H1 (cell line): ENCODE data around the gene DMAC2. TPM values are rescaled to one million over a fixed set of nuclear protein-coding genes. Genes with fewer than 3 reads are reported as not detected.

Experiments
- CTCF ChIA-PET: fragments of 300-600 bp; sonication (Branson Sonifier 250); formaldehyde crosslinking; loops from one replicate; lab custom pipeline; 2021; ENCODE audit not compliant: partially characterized antibody; lab: Charles Lee
- POLR2A ChIA-PET: fragments of 300-600 bp; sonication (Branson Sonifier 250); formaldehyde crosslinking; loops from one replicate; lab custom pipeline; 2021; ENCODE audit warnings: inconsistent platforms; ENCODE audit not compliant: partially characterized antibody; lab: Charles Lee
- DNase-seq, 2 experiments: peaks; one replicate each; pipeline versions ENCODE4 v3.0.0 to v3.0.0-alpha.2; 2010 to 2022; ENCODE audit warnings: low spot score in 2 of 2, low read depth in 1 of 2, mixed read lengths in 1 of 2
- FAIRE-seq: peaks from 2 replicates; lab custom pipeline; 2011; peaks lifted over from hg19 to GRCh38; lab: Jason Lieb, UNC
- H2AFZ ChIP-seq: 2 replicates; pipeline ENCODE4 v1.8.1; 2012; ENCODE audit warnings: low read length, inconsistent platforms
- H2AK5ac ChIP-seq: 2 replicates; pipeline ENCODE4 v1.6.1; 2013; ENCODE audit warnings: low read depth, low read length
- H2BK120ac ChIP-seq: replicated peaks from 2 replicates; pipeline ENCODE3; 2013; ENCODE audit warnings: low read depth, low read length, inconsistent platforms
- H2BK12ac ChIP-seq: 2 replicates; pipeline ENCODE4 v1.6.1; 2013; ENCODE audit warnings: low read depth, low read length
- H2BK15ac ChIP-seq: 2 replicates; pipeline ENCODE4 v1.6.1; 2013; ENCODE audit warnings: low read length
- H2BK20ac ChIP-seq: 2 replicates; pipeline ENCODE4 v1.6.1; 2013; ENCODE audit warnings: low read length
- H2BK5ac ChIP-seq: 2 replicates; pipeline ENCODE4 v1.6.1; 2013; ENCODE audit warnings: low read depth, low read length
- H3K14ac ChIP-seq: 2 replicates; pipeline ENCODE4 v1.6.1; 2013; ENCODE audit warnings: inconsistent platforms; ENCODE audit not compliant: insufficient read length
- H3K18ac ChIP-seq: 2 replicates; pipeline ENCODE4 v1.6.1; 2013; ENCODE audit warnings: low read length; ENCODE audit errors: extremely low read depth
- H3K23ac ChIP-seq: 2 replicates; pipeline ENCODE4 v1.6.1; 2013; ENCODE audit warnings: inconsistent platforms; ENCODE audit not compliant: insufficient read length
- H3K23me2 ChIP-seq: 2 replicates; pipeline ENCODE4 v1.6.1; 2013; ENCODE audit warnings: low read depth, low read length
- H3K27ac ChIP-seq: 2 replicates; pipeline ENCODE4 v1.6.1; 2011; ENCODE audit warnings: low read depth, low read length, inconsistent platforms
- H3K27me3 ChIP-seq, 4 experiments: replicated peaks in 1 of 4; 1 replicate in 1 of 4; 2 replicates in 3 of 4; pipeline versions ENCODE4 v1.6.1 to v1.8.1; 2011 to 2013; ENCODE audit warnings: low read length in 3 of 4, mild to moderate bottlenecking in 3 of 4, inconsistent platforms in 2 of 4, mixed read lengths in 2 of 4, moderate library complexity in 1 of 4; ENCODE audit not compliant: control insufficient read depth in 3 of 4, insufficient read depth in 3 of 4; ENCODE audit errors: extremely low read depth in 1 of 4
- H3K36me3 ChIP-seq, 4 experiments: 2 replicates each; pipeline versions ENCODE4 v1.6.1 to v1.8.1; 2011 to 2013; ENCODE audit warnings: mild to moderate bottlenecking in 4 of 4, low read length in 3 of 4, moderate library complexity in 2 of 4, control low read depth in 1 of 4, inconsistent platforms in 1 of 4; ENCODE audit not compliant: insufficient read depth in 4 of 4, control insufficient read depth in 2 of 4
- H3K4ac ChIP-seq: replicated peaks from 2 replicates; pipeline ENCODE3; 2013; ENCODE audit warnings: low read length, low read depth, mixed read lengths, inconsistent platforms; ENCODE audit not compliant: insufficient read length
- H3K4me1 ChIP-seq, 4 experiments: replicated peaks in 1 of 4; 1 replicate in 1 of 4; 2 replicates in 3 of 4; pipeline versions ENCODE4 v1.6.1 to v1.8.1; 2011 to 2013; ENCODE audit warnings: low read length in 3 of 4, inconsistent platforms in 2 of 4, mixed read lengths in 1 of 4; ENCODE audit not compliant: insufficient read depth in 4 of 4, control insufficient read depth in 3 of 4
- H3K4me2 ChIP-seq, 2 experiments: 2 replicates each; pipeline versions ENCODE4 v1.6.1 to v1.8.1; 2011 to 2013; ENCODE audit warnings: low read depth in 2 of 2, low read length in 2 of 2, control low read depth in 1 of 2, inconsistent platforms in 1 of 2, mild to moderate bottlenecking in 1 of 2; ENCODE audit not compliant: insufficient read depth in 1 of 2
- H3K4me3 ChIP-seq, 4 experiments: fragments of 200-600, 300-600 bp in 1 of 4; sonication (generic), shearing (Covaris generic), sonication (Bioruptor Twin) in 1 of 4; 2 replicates each; pipeline versions ENCODE4 v1.5.1 to v1.8.1; 2011 to 2016; ENCODE audit warnings: low read length in 4 of 4, low read depth in 3 of 4, control low read depth in 2 of 4, inconsistent platforms in 2 of 4, mild to moderate bottlenecking in 2 of 4, mixed read lengths in 1 of 4, moderate library complexity in 1 of 4; ENCODE audit not compliant: insufficient read depth in 2 of 4; ENCODE audit errors: extremely low read depth in 1 of 4
- H3K56ac ChIP-seq: replicated peaks from 2 replicates; pipeline ENCODE3; 2013; ENCODE audit warnings: low read depth, mild to moderate bottlenecking, mixed read lengths, low read length, inconsistent platforms; ENCODE audit not compliant: insufficient read length
- H3K79me1 ChIP-seq: 2 replicates; pipeline ENCODE4 v1.6.1; 2013; ENCODE audit warnings: low read depth, low read length, control low read depth
- H3K79me2 ChIP-seq, 2 experiments: 2 replicates each; pipeline versions ENCODE4 v1.6.1 to v1.8.1; 2012 to 2013; ENCODE audit warnings: low read length in 2 of 2, mild to moderate bottlenecking in 2 of 2, inconsistent platforms in 1 of 2; ENCODE audit not compliant: insufficient read depth in 2 of 2, control insufficient read depth in 1 of 2
- H3K9ac ChIP-seq, 4 experiments: replicated peaks in 1 of 4; 1 replicate in 1 of 4; 2 replicates in 3 of 4; pipeline versions ENCODE4 v1.6.1 to v1.8.1; 2011 to 2013; ENCODE audit warnings: low read depth in 3 of 4, low read length in 3 of 4, control low read depth in 2 of 4, mild to moderate bottlenecking in 2 of 4, moderate library complexity in 2 of 4, inconsistent platforms in 1 of 4; ENCODE audit errors: extremely low read depth in 1 of 4
- H3K9me3 ChIP-seq, 2 experiments: 2 replicates each; pipeline versions ENCODE4 v1.6.1 to v1.8.1; 2012 to 2013; ENCODE audit warnings: mild to moderate bottlenecking in 2 of 2, moderate library complexity in 2 of 2, control low read depth in 1 of 2, inconsistent platforms in 1 of 2, low read depth in 1 of 2, low read length in 1 of 2, mixed read lengths in 1 of 2; ENCODE audit not compliant: insufficient read depth in 2 of 2
- H4K20me1 ChIP-seq, 2 experiments: replicated peaks in 1 of 2; 2 replicates each; pipeline versions ENCODE3 to v1.8.1; 2011 to 2013; ENCODE audit warnings: inconsistent platforms in 2 of 2, low read length in 2 of 2, mild to moderate bottlenecking in 1 of 2; ENCODE audit not compliant: insufficient read depth in 2 of 2, control insufficient read depth in 1 of 2
- H4K5ac ChIP-seq: 2 replicates; pipeline ENCODE4 v1.6.1; 2013; ENCODE audit warnings: low read length, low read depth, mixed read lengths, inconsistent platforms; ENCODE audit not compliant: insufficient read length
- H4K8ac ChIP-seq: 2 replicates; pipeline ENCODE4 v1.8.0; 2013; ENCODE audit warnings: mild to moderate bottlenecking, moderate library complexity, low read length, inconsistent platforms; ENCODE audit not compliant: insufficient read depth; ENCODE audit errors: extremely low read depth
- H4K91ac ChIP-seq: replicated peaks from 2 replicates; pipeline ENCODE3; 2013; ENCODE audit warnings: low read length, mixed read lengths, inconsistent platforms; ENCODE audit not compliant: insufficient read length
- ASH2L ChIP-seq: fragments of 200-600, 300-600 bp; sonication (generic); IDR thresholded peaks from one replicate; pipeline ENCODE4 v1.7.1; 2017; ENCODE audit warnings: low read length
- CTCF ChIP-seq, 3 experiments: IDR thresholded peaks; 1 replicate in 2 of 3; 2 replicates in 1 of 3; pipeline versions ENCODE4 v1.5.1 to v1.6.1; 2011; ENCODE audit warnings: low read length in 3 of 3, mild to moderate bottlenecking in 3 of 3, inconsistent platforms in 2 of 3, low read depth in 1 of 3, moderate library complexity in 1 of 3; ENCODE audit not compliant: insufficient read depth in 1 of 3; ENCODE audit errors: control extremely low read depth in 1 of 3
- EP300 ChIP-seq, 2 experiments: IDR thresholded peaks; 1 replicate in 1 of 2; 2 replicates in 1 of 2; pipeline ENCODE4 v1.6.1; 2011 to 2012; ENCODE audit warnings: low read depth in 2 of 2, low read length in 2 of 2, mild to moderate bottlenecking in 2 of 2, borderline replicate concordance in 1 of 2, inconsistent platforms in 1 of 2, moderate library complexity in 1 of 2
- EZH2 ChIP-seq: fragments of 200-600 bp; sonication (generic); IDR thresholded peaks from 2 replicates; pipeline ENCODE4 v1.7.1; 2012; ENCODE audit warnings: low read depth, mild to moderate bottlenecking, moderate library complexity, low read length, inconsistent platforms; ENCODE audit not compliant: severe bottlenecking
- MAFK ChIP-seq: IDR thresholded peaks from 2 replicates; pipeline ENCODE4 v1.6.1; 2012; ENCODE audit warnings: low read depth, mild to moderate bottlenecking, improper control_type of control experiment, low read length
- RFX5 ChIP-seq: IDR thresholded peaks from 2 replicates; pipeline ENCODE4 v1.6.1; 2011; ENCODE audit warnings: low read depth, low read length, improper control_type of control experiment, borderline replicate concordance
- SUZ12 ChIP-seq: fragments of 200-600 bp; sonication (generic); IDR thresholded peaks from 2 replicates; pipeline ENCODE4 v1.6.1; 2012; ENCODE audit warnings: mild to moderate bottlenecking, inconsistent platforms, low read length, moderate library complexity, mixed read lengths
- WGBS, 2 experiments: shearing (Covaris generic) in 1 of 2; methylation state at CpG; one replicate each; pipeline versions ENCODE4 v1.1.6 to v1.1.7; 2013 to 2015; ENCODE audit warnings: low lambda C conversion rate in 2 of 2, mixed read lengths in 2 of 2, inconsistent platforms in 1 of 2, low coverage in 1 of 2, missing lambda C conversion rate in 1 of 2; ENCODE audit not compliant: insufficient replicate concordance in 2 of 2, insufficient coverage in 1 of 2, insufficient read length in 1 of 2; ENCODE audit errors: extremely low coverage in 1 of 2, missing lambda C conversion rate in 1 of 2; 5-methylcytosine and 5-hydroxymethylcytosine counted together
- polyA plus RNA-seq, 7 experiments: library from polyadenylated mRNA; depleted of rRNA in 3 of 7; stranded (reverse) in 5 of 7; unstranded in 2 of 7; fragments of >200 nt in 5 of 7; fragments of 200-250 nt in 2 of 7; gene quantifications; 1 replicate in 5 of 7; 2 replicates in 1 of 7; 4 replicates in 1 of 7; pipeline versions ENCODE4 v1.2.1 to v1.2.3, GENCODE V29; 2011 to 2013; ENCODE audit warnings: missing spikeins in 2 of 7, mixed read lengths in 2 of 7
- total RNA-seq: library from RNA; stranded (reverse); fragmentation: NEBNext Ultra II Directional; extraction: Animal tissue kit (Norgen Biotek cat#: 25700); gene quantifications from 2 replicates; pipeline ENCODE4 v1.2.1, GENCODE V29; 2021
- TF ChIP-seq, protein P1 (sequence below): IDR thresholded peaks from 2 replicates; pipeline ENCODE4 v1.6.1; 2011; ENCODE audit warnings: low read depth, mild to moderate bottlenecking, low read length; ENCODE audit not compliant: insufficient read depth
- TF ChIP-seq, protein P2 (sequence below): IDR thresholded peaks from 2 replicates; pipeline ENCODE4 v1.6.1; 2012; ENCODE audit warnings: inconsistent platforms

DMAC2 gene
- total and polyA plus RNA-seq, 2 of the 8 experiments (the other 6 are each of a cell fraction or from before 2014, with no cell fraction given), result 86.8 to 170 TPM

DNA sequence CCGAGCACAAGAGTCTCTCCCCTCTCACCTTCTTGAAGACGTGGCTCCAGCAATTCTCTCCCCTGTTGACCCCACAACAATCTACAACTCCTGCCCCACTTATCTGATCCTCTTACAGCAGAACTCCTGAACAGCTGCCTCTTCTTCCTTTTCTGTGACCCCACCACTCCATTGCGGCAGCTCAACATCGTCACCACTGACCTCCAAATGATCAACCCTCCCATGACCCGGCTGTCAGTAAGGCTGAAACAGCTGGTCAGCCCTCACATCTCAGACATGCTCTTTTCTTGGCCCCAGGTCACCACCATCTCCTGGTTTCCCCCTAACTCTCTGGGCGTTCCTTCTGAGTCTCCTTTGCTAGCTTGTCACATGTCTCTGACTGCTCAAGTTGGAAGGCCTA, 44.4 kb downstream of the DMAC2 start:
- H3K36me3 ChIP-seq, result peaks cover 4 to 16% (median 11%) of the 10 kb centered on the region in 4 experiments; a peak in 6 of 8 replicates
- peaks cover 4% of the 10 kb centered on the region for H3K23me2 ChIP-seq
- H4K8ac ChIP-seq, result no peak overlapping the region
- H2BK20ac ChIP-seq, result no peak overlapping the region
- peaks cover 0 to 33% of the 10 kb centered on the region in 2 experiments; a peak in 2 of 4 replicates for H3K79me2 ChIP-seq
- H3K9me3 ChIP-seq, result no peaks in the 10 kb centered on the region
- no peak overlapping the region for H4K5ac ChIP-seq
- no peak overlapping the region for H3K27ac ChIP-seq
- H2BK12ac ChIP-seq, result no peak overlapping the region
- no peak overlapping the region for H2BK15ac ChIP-seq
- H3K79me1 ChIP-seq, result peaks cover 10% of the 10 kb centered on the region; the same call in 1 of the 2 replicates
- H4K91ac ChIP-seq, result no peak overlapping the region
- no peak overlapping the region for H3K18ac ChIP-seq
- H3K56ac ChIP-seq, result no peak overlapping the region
- H3K4ac ChIP-seq, result no peak overlapping the region
- CTCF ChIA-PET, result interaction anchor here (1.4 to 2.2 kb wide), 3 partner anchors 14 to 73 kb away, joined by 3 to 4 read pairs (median 3); no protein-coding TSS in a partner anchor
- H2BK5ac ChIP-seq, result no peak overlapping the region
- H2BK120ac ChIP-seq, result no peak overlapping the region
- no peak for DNase-seq
- FAIRE-seq, result no peak
- no peaks in the 10 kb centered on the region for H3K27me3 ChIP-seq
- no peak overlapping the region for H3K23ac ChIP-seq
- H3K4me1 ChIP-seq, result peaks cover 0 to 5% (median 0%) of the 10 kb centered on the region in 4 experiments; a peak in 5 of 7 replicates
- H3K9ac ChIP-seq, result no peak overlapping the region
- POLR2A ChIA-PET, result interaction anchor here (0.7 to 2.5 kb wide), 4 partner anchors 9 to 44 kb away, joined by 3 to 9 read pairs (median 3); partner anchors contain the start of gene DMAC2
- H3K14ac ChIP-seq, result no peak overlapping the region
- H3K4me2 ChIP-seq, result no peak overlapping the region; a peak in 1 of 4 replicates
- WGBS, 2 experiments, result 77% methylated on average over 6 of the region's 6 CpGs; no CpG with 5 or more reads in 1 of the 2 experiments
- no peak overlapping the region for H2AFZ ChIP-seq
- H2AK5ac ChIP-seq, result no peak overlapping the region
- no peak overlapping the region for H3K4me3 ChIP-seq
- H4K20me1 ChIP-seq, result peaks cover 0 to 2% of the 10 kb centered on the region in 2 experiments
- TF ChIP-seq EP300 (IDR thresholded peaks at IDR 0.05; ENCODE audit: borderline replicate concordance in 1 of 2, low read depth in 2 of 2, low read length in 2 of 2), result no peak
- TF ChIP-seq, protein P1, sequence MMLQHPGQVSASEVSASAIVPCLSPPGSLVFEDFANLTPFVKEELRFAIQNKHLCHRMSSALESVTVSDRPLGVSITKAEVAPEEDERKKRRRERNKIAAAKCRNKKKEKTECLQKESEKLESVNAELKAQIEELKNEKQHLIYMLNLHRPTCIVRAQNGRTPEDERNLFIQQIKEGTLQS, result no peak
- no peak for TF ChIP-seq EZH2
- TF ChIP-seq RFX5, result no peak
- no peak for TF ChIP-seq MAFK
- TF ChIP-seq, protein P2, sequence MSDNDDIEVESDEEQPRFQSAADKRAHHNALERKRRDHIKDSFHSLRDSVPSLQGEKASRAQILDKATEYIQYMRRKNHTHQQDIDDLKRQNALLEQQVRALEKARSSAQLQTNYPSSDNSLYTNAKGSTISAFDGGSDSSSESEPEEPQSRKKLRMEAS, result no peak
- TF ChIP-seq SUZ12, result no peak
- no peak for TF ChIP-seq CTCF (IDR thresholded peaks at IDR 0.05; ENCODE audit: control extremely low read depth in 1 of 3, insufficient read depth in 1 of 3, low read depth in 1 of 3, low read length in 3 of 3)
- no peak for TF ChIP-seq ASH2L
